Smooth muscle cell (in vitro differentiated cells): ENCODE measurements around the gene CCDC174. TPM values are rescaled to one million over a fixed set of nuclear protein-coding genes. Genes with fewer than 3 reads are reported as not detected.

Experiments
- DNase-seq: peaks from one replicate; lab custom pipeline; 2025; ENCODE audit not compliant: unreplicated experiment; lab: John Stamatoyannopoulos, UW
- H2AFZ ChIP-seq: fragments of 200-600 bp; sonication (generic); 2 replicates; pipeline ENCODE4 v1.6.0; 2016; ENCODE audit warnings: antibody characterized with exemption, low read depth, mild to moderate bottlenecking
- H3F3A ChIP-seq: fragments of 200-600 bp; sonication (generic); 2 replicates; pipeline ENCODE4 v1.6.0; 2017; ENCODE audit warnings: antibody characterized with exemption, low read depth
- H3K27ac ChIP-seq: fragments of 200-600 bp; sonication (generic); 2 replicates; pipeline ENCODE4 v1.5.1; 2016; ENCODE audit warnings: low read depth, mild to moderate bottlenecking
- H3K27me3 ChIP-seq: fragments of 200-600 bp; sonication (generic); 2 replicates; pipeline ENCODE4 v1.6.1; 2016; ENCODE audit warnings: low read depth, mild to moderate bottlenecking
- H3K36me3 ChIP-seq: fragments of 200-600 bp; sonication (generic); 2 replicates; pipeline ENCODE4 v1.5.1; 2016; ENCODE audit warnings: low read depth
- H3K4me1 ChIP-seq: fragments of 200-600 bp; sonication (generic); 2 replicates; pipeline ENCODE4 v1.5.1; 2016; ENCODE audit warnings: low read depth
- H3K4me2 ChIP-seq: fragments of 200-600 bp; sonication (generic); 2 replicates; pipeline ENCODE4 v1.6.0; 2016; ENCODE audit warnings: mild to moderate bottlenecking
- H3K4me3 ChIP-seq: fragments of 200-600 bp; sonication (generic); 2 replicates; pipeline ENCODE4 v1.5.1; 2016; ENCODE audit warnings: mild to moderate bottlenecking
- H3K79me2 ChIP-seq: fragments of 200-600 bp; sonication (generic); 2 replicates; pipeline ENCODE4 v1.6.0; 2016; ENCODE audit warnings: low read depth, mild to moderate bottlenecking
- H3K9ac ChIP-seq: fragments of 200-600 bp; sonication (generic); 2 replicates; pipeline ENCODE4 v1.6.0; 2016; ENCODE audit warnings: low read depth
- H3K9me3 ChIP-seq: fragments of 200-600 bp; sonication (generic); replicated peaks from 2 replicates; pipeline ENCODE4 v1.5.1; 2016; ENCODE audit warnings: low read depth
- H4K20me1 ChIP-seq: fragments of 200-600 bp; sonication (generic); 2 replicates; pipeline ENCODE4 v1.6.0; 2016; ENCODE audit warnings: low read depth
- WGBS: methylation state at CpG from one replicate; pipeline ENCODE4 v1.1.7; 2016; ENCODE audit warnings: low lambda C conversion rate; 5-methylcytosine and 5-hydroxymethylcytosine counted together
- polyA plus RNA-seq: library from polyadenylated mRNA; unstranded; fragments of >200 nt; fragmentation: Nextera tagmentation; extraction: Ambion mirVana; gene quantifications from 2 replicates; pipeline ENCODE4 v1.2.1, GENCODE V29; 2016
- total RNA-seq: library from RNA; depleted of rRNA; stranded (reverse); fragments of >200 nt; gene quantifications from 2 replicates; pipeline ENCODE4 v1.2.3, GENCODE V29; 2014
- TF ChIP-seq, protein P1 (sequence below): fragments of 200-600 bp; sonication (generic); IDR thresholded peaks from 2 replicates; pipeline ENCODE4 v1.5.1; 2017; ENCODE audit warnings: borderline replicate concordance, mild to moderate bottlenecking, antibody characterized with exemption; ENCODE audit not compliant: insufficient read depth, poor library complexity, severe bottlenecking

CCDC174 gene
- total and polyA plus RNA-seq, 2 experiments from 2014 or later, result 9.7 to 20.5 TPM

DNA sequence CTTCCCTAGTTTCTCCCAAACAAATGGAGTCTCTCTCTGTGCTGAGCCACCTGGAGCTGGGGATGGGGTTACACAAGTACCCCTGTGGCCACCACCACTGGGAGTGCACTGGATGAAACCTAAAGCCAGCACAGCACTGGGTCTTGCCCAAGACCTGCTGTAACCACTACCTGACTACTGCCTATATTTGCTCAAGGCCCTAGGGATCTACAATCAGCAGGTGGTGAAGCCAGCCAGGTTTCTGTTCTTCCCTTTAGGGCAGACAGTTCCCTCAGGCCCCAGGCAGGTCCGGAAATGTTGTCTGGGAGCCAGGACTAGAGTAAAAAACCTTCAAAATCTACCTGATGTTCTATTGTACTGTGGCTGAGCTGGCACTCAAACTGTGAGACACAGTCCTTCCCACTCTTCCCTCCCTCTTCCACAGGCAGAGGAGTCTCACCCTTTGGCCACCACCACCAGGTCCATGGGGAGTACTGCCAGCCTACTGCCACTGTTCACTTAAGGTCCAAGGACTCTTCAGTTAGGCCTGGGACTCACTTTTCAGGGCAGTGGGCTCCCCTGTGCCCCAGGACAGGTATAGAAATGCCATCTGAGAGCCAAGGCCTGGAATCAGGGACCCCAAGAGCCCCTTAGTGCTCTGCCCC lies 47.2 kb downstream of the CCDC174 start:
- no peak overlapping the region for H3K4me3 ChIP-seq
- H3K4me1 ChIP-seq, result no peaks in the 10 kb centered on the region
- no peak overlapping the region for H2AFZ ChIP-seq
- H4K20me1 ChIP-seq, result no peaks in the 10 kb centered on the region
- 94% methylated on average over 1 of the region's 1 CpG for WGBS
- TF ChIP-seq, protein P1, sequence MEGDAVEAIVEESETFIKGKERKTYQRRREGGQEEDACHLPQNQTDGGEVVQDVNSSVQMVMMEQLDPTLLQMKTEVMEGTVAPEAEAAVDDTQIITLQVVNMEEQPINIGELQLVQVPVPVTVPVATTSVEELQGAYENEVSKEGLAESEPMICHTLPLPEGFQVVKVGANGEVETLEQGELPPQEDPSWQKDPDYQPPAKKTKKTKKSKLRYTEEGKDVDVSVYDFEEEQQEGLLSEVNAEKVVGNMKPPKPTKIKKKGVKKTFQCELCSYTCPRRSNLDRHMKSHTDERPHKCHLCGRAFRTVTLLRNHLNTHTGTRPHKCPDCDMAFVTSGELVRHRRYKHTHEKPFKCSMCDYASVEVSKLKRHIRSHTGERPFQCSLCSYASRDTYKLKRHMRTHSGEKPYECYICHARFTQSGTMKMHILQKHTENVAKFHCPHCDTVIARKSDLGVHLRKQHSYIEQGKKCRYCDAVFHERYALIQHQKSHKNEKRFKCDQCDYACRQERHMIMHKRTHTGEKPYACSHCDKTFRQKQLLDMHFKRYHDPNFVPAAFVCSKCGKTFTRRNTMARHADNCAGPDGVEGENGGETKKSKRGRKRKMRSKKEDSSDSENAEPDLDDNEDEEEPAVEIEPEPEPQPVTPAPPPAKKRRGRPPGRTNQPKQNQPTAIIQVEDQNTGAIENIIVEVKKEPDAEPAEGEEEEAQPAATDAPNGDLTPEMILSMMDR, result no peak
- H3K9me3 ChIP-seq, result no peaks in the 10 kb centered on the region
- H3K27ac ChIP-seq, result no peak overlapping the region
- no peak overlapping the region for H3K9ac ChIP-seq
- H3K36me3 ChIP-seq, result no peaks in the 10 kb centered on the region
- DNase-seq, result no peak
- H3F3A ChIP-seq, result no peaks in the 10 kb centered on the region
- H3K27me3 ChIP-seq, result peaks cover 5% of the 10 kb centered on the region
- no peak overlapping the region for H3K4me2 ChIP-seq
- no peaks in the 10 kb centered on the region for H3K79me2 ChIP-seq

DNA sequence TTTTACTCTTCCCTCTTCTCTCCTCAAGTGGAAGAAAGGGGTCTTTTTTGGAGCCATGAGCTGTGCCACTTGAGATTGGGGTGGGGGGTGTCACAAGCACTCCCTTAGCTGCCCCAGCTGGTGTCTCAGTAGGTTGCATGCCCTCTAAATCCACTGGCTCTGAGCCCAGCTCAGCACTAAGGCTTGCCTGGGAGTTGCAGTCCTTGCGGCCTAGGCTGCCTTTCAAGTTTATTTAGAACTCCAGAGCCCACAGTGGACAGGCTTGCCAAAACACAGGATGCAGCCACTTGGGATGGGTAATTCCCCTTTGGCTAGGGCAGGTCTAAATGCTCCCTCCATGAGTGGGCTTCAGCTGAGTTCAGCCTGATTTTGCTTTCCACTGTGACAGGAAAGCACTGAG lies 48.1 kb downstream of the CCDC174 start:
- Histone ChIP-seq H3K27ac (no peak overlapping the region), H3K9me3 (no peaks in the 10 kb centered on the region), H3K36me3 (no peaks in the 10 kb centered on the region), H2AFZ (no peak overlapping the region), H3K4me3 (no peak overlapping the region), H3K27me3 (no peaks in the 10 kb centered on the region), H3K4me2 (no peak overlapping the region), H3K4me1 (no peaks in the 10 kb centered on the region), H3K9ac (no peak overlapping the region), H3K79me2 (no peaks in the 10 kb centered on the region), H4K20me1 (no peaks in the 10 kb centered on the region), H3F3A (no peaks in the 10 kb centered on the region)
- WGBS, result 75% methylated on average over 1 of the region's 1 CpG
- TF ChIP-seq, protein P1, result no peak
- DNase-seq, result no peak

GRCh38 chr3:14700891-14701290 lies 49.3 kb downstream of the CCDC174 start:
- no peak overlapping the region for H3K9ac ChIP-seq
- H3F3A ChIP-seq, result no peaks in the 10 kb centered on the region
- H3K27ac ChIP-seq, result no peak overlapping the region
- H3K4me3 ChIP-seq, result no peak overlapping the region
- H4K20me1 ChIP-seq, result no peaks in the 10 kb centered on the region
- 75% methylated on average over 3 of the region's 3 CpGs for WGBS
- H3K36me3 ChIP-seq, result no peaks in the 10 kb centered on the region
- TF ChIP-seq, protein P1, result no peak
- no peak overlapping the region for H2AFZ ChIP-seq
- H3K79me2 ChIP-seq, result no peaks in the 10 kb centered on the region
- peaks cover 3% of the 10 kb centered on the region for H3K27me3 ChIP-seq
- H3K4me2 ChIP-seq, result no peak overlapping the region
- no peaks in the 10 kb centered on the region for H3K4me1 ChIP-seq
- DNase-seq, result no peak
- H3K9me3 ChIP-seq, result no peaks in the 10 kb centered on the region

DNA sequence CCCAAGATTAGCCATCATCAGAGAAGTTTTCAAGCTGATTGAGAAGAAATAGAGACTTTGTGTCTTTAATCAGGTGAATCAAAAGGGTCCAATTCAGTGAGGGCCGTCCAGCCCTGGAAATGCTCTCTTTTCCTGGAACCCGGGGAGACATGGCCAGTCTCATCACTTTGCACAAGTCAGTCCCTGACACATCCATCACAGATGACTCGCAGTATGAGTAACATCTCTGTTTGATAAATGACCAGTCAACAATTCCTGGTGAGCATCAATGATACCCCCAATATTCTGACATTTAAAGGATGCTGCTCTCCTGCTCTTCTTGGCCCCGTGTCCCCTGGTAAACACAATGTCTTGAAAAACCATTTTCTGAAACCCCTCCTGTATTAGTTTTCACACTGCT lies 50.1 kb downstream of the CCDC174 start:
- H3K9ac ChIP-seq, result no peak overlapping the region
- no peaks in the 10 kb centered on the region for H3K4me1 ChIP-seq
- H3K36me3 ChIP-seq, result no peaks in the 10 kb centered on the region
- H3K27ac ChIP-seq, result no peak overlapping the region
- 74% methylated on average over 4 of the region's 4 CpGs for WGBS
- H4K20me1 ChIP-seq, result no peaks in the 10 kb centered on the region
- peaks cover 3% of the 10 kb centered on the region for H3K27me3 ChIP-seq
- no peak for DNase-seq
- H3K79me2 ChIP-seq, result no peaks in the 10 kb centered on the region
- H3F3A ChIP-seq, result no peaks in the 10 kb centered on the region
- TF ChIP-seq, protein P1, result no peak
- H3K4me3 ChIP-seq, result no peak overlapping the region
- no peak overlapping the region for H2AFZ ChIP-seq
- no peaks in the 10 kb centered on the region for H3K9me3 ChIP-seq
- no peak overlapping the region for H3K4me2 ChIP-seq
